Measurements from ENCODE around the gene YWHAG. TPM values are rescaled to one million over a fixed set of nuclear protein-coding genes. Genes with fewer than 3 reads are reported as not detected.

YWHAG gene
- total and polyA plus RNA-seq, 9 of the 15 experiments (the other 6 are each of a cell fraction or from before 2014, with no cell fraction given), result 30.4 to 246 (median 94.5) TPM

DNA sequence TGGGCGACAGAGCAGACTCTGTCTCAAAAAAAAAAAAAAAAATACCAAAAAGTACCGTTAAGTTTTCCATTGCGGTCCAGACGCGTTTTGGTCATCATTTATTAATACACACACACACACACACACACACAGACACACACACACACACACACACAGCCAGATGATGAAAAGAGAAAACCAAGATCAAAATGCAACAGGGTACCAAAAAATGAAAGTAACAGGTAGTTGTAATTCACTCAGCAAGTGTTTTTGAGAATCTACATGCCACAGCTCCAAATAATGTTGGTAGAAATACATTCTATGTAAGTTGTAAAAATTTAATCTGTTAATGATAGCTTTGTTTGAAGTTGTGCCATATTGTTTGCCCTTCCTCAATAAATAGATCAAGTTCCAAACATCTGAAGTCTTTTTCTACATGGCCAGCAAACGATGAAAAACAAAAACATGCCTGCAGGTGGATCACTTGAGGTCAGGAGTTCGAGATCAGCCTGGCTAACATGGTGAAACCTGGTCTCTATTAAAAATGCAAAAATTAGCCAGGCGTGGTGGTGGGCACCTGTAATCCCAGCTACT is 9.4 kb downstream of the YWHAG start:
- ChIA-PET CTCF (ENCODE audit: low intra/inter-chr PET ratio) (no interaction called here), POLR2A (interaction anchor here (1.1 to 1.9 kb wide), 3 partner anchors 8 to 20 kb away, joined by 3 to 13 read pairs (median 3); no protein-coding TSS in a partner anchor)
- DNase-seq (ENCODE audit: extremely low read depth in 1 of 4, low spot score in 3 of 4) (no peak), ATAC-seq (no peak), FAIRE-seq (no peak)
- 95% methylated on average over 6 of the region's 8 CpGs for WGBS (ENCODE audit: insufficient coverage, low coverage, missing lambda C conversion rate)
- no TSS peak for BruUV-seq (replicated peaks)
- Histone ChIP-seq H3K4me3 (no peak overlapping the region), H3K27ac (ENCODE audit: extremely low read depth, low read depth, low read length) (no peak overlapping the region), H3K9me3 (replicated peaks; ENCODE audit: control insufficient read depth, insufficient read depth, low read depth, low read length) (no peaks in the 10 kb centered on the region), H2AFZ (ENCODE audit: low read depth, low read length) (no peak overlapping the region), H3K9me1 (ENCODE audit: control insufficient read depth, insufficient read depth, low read length) (peaks cover 5% of the 10 kb centered on the region), H3K9ac (ENCODE audit: insufficient read depth in 1 of 2, low read depth in 2 of 2, low read length in 2 of 2) (no peak overlapping the region), H3K36me3 (ENCODE audit: control insufficient read depth, insufficient read depth, low read length) (peaks cover 95% of the 10 kb centered on the region), H3K79me2 (ENCODE audit: control insufficient read depth, insufficient read depth, low read length) (peaks cover 99% of the 10 kb centered on the region), H3K4me2 (ENCODE audit: insufficient read depth, low read length) (no peak overlapping the region), H4K20me1 (replicated peaks; ENCODE audit: control insufficient read depth, insufficient read depth, low read length) (peaks cover 34% of the 10 kb centered on the region), H3K27me3 (ENCODE audit: control insufficient read depth in 2 of 2, insufficient read depth in 2 of 2, low read length in 2 of 2) (no peaks in the 10 kb centered on the region), H3K4me1 (replicated peaks in 1 of 2; ENCODE audit: control insufficient read depth in 2 of 2, insufficient read depth in 2 of 2, low read length in 2 of 2) (peaks cover 0 to 4% of the 10 kb centered on the region in 2 experiments; a peak in 2 of 5 replicates)
- TF ChIP-seq RAD21 (CRISPR knock-in tag; conservative IDR thresholded peaks at IDR 0.05 in 1 of 2, IDR thresholded peaks at IDR 0.05 in 1 of 2) (no peak), HMGN3 (IDR thresholded peaks at IDR 0.05; ENCODE audit: borderline replicate concordance, extremely low read depth, insufficient read length, low read depth, low read length) (no peak), OTX1 (CRISPR knock-in tag; IDR thresholded peaks at IDR 0.05) (no peak), MYBL2 (IDR thresholded peaks at IDR 0.05; ENCODE audit: low read depth) (no peak), MYBL2 (CRISPR knock-in tag; IDR thresholded peaks at IDR 0.05; ENCODE audit: borderline replicate concordance) (no peak), SIN3B (IDR thresholded peaks at IDR 0.05; ENCODE audit: low read depth) (no peak), ZNF778 (CRISPR knock-in tag; IDR thresholded peaks at IDR 0.05) (no peak), GATAD2B (IDR thresholded peaks at IDR 0.05; ENCODE audit: borderline replicate concordance) (no peak), ESRRB (CRISPR knock-in tag; IDR thresholded peaks at IDR 0.05; ENCODE audit: borderline replicate concordance) (no peak), PHB2 (IDR thresholded peaks at IDR 0.05; ENCODE audit: low read depth) (no peak), NBN (IDR thresholded peaks at IDR 0.05; ENCODE audit: low read depth) (no peak), POLR3A (IDR thresholded peaks at IDR 0.05; ENCODE audit: borderline replicate concordance, extremely low read depth, insufficient read depth, insufficient read length) (no peak), KDM1A (IDR thresholded peaks at IDR 0.05) (no peak), ZNF133 (CRISPR knock-in tag; IDR thresholded peaks at IDR 0.05) (no peak), ILF3 (IDR thresholded peaks at IDR 0.05; ENCODE audit: borderline replicate concordance) (no peak), ZNF449 (CRISPR knock-in tag; IDR thresholded peaks at IDR 0.05) (no peak), ZNF280B (CRISPR knock-in tag; IDR thresholded peaks at IDR 0.05) (no peak)
- intact Hi-C loops (cut with micrococcal nuclease), result no loop called here
- in situ Hi-C loops (cut with MboI), result no loop called here
